SK-N-SH (cell line): ENCODE results near the gene CYB561D2. TPM values are rescaled to one million over a fixed set of nuclear protein-coding genes. Genes with fewer than 3 reads are reported as not detected.

Experiments
- CTCF ChIA-PET: fragments of 300-600, 350-600 bp; formaldehyde crosslinking; extraction: SDS; loops from one replicate; lab custom pipeline; 2021; lab: Yijun Ruan, JAX
- POLR2A ChIA-PET: fragments of 350-600 bp; sonication (Branson Sonifier 250); formaldehyde crosslinking; extraction: SDS; loops from one replicate; lab custom pipeline; 2020; ENCODE audit warnings: antibody characterized with exemption, inconsistent platforms; lab: Yijun Ruan, JAX
- DNase-seq: peaks from one replicate; pipeline ENCODE4 v3.0.0; 2012
- H2AFZ ChIP-seq: fragments of 200-600 bp; sonication (generic); 2 replicates; pipeline ENCODE4 v1.8.1; 2016; ENCODE audit warnings: antibody characterized with exemption, mild to moderate bottlenecking, low read depth
- H3F3A ChIP-seq: fragments of 200-600 bp; sonication (generic); replicated peaks from 2 replicates; pipeline ENCODE3; 2016; ENCODE audit warnings: antibody characterized with exemption, mild to moderate bottlenecking; ENCODE audit not compliant: insufficient read depth
- H3K27ac ChIP-seq, 2 experiments: fragments of 200-500 bp in 1 of 2; fragments of 200-600 bp in 1 of 2; sonication (Bioruptor generic) in 1 of 2; sonication (generic), shearing (Covaris generic) in 1 of 2; 2 replicates each; pipeline versions ENCODE4 v1.5.1 to v1.6.1; 2014 to 2016; ENCODE audit warnings: low read depth in 2 of 2, inconsistent platforms in 1 of 2, low read length in 1 of 2, mild to moderate bottlenecking in 1 of 2, mixed read lengths in 1 of 2
- H3K27me3 ChIP-seq: fragments of 200-600 bp; sonication (generic), shearing (Covaris generic); 2 replicates; pipeline ENCODE4 v1.6.1; 2016; ENCODE audit warnings: mixed run types; ENCODE audit not compliant: insufficient read depth
- H3K36me3 ChIP-seq, 2 experiments: fragments of 200-500 bp in 1 of 2; fragments of 200-600 bp in 1 of 2; sonication (Bioruptor generic) in 1 of 2; sonication (generic) in 1 of 2; replicated peaks in 1 of 2; 2 replicates each; pipeline versions ENCODE3 to v1.5.1; 2014 to 2016; ENCODE audit warnings: low read length in 1 of 2, mild to moderate bottlenecking in 1 of 2; ENCODE audit not compliant: insufficient read depth in 2 of 2, control insufficient read depth in 1 of 2
- H3K4me1 ChIP-seq, 2 experiments: fragments of 200-500 bp in 1 of 2; fragments of 200-600 bp in 1 of 2; sonication (Bioruptor generic) in 1 of 2; sonication (generic), shearing (Covaris generic) in 1 of 2; 2 replicates each; pipeline versions ENCODE4 v1.5.1 to v1.6.1; 2014 to 2016; ENCODE audit warnings: low read depth in 1 of 2, low read length in 1 of 2, mixed run types in 1 of 2; ENCODE audit not compliant: insufficient read depth in 2 of 2, control insufficient read depth in 1 of 2
- H3K4me2 ChIP-seq: fragments of 200-600 bp; sonication (generic), shearing (Covaris generic); 2 replicates; pipeline ENCODE4 v1.6.1; 2017; ENCODE audit warnings: mixed run types
- H3K4me3 ChIP-seq, 2 experiments: fragments of 200-500 bp in 1 of 2; fragments of 200-600 bp in 1 of 2; sonication (Bioruptor generic) in 1 of 2; sonication (generic), shearing (Covaris generic) in 1 of 2; 2 replicates each; pipeline versions ENCODE4 v1.5.1 to v1.8.1; 2014 to 2016; ENCODE audit warnings: low read depth in 2 of 2, inconsistent platforms in 1 of 2, low read length in 1 of 2, mild to moderate bottlenecking in 1 of 2, mixed read lengths in 1 of 2, moderate library complexity in 1 of 2
- H3K79me2 ChIP-seq: fragments of 200-600 bp; sonication (generic); 2 replicates; pipeline ENCODE4 v1.8.1; 2017; ENCODE audit warnings: mild to moderate bottlenecking; ENCODE audit not compliant: insufficient read depth
- H3K9ac ChIP-seq: fragments of 200-600 bp; sonication (generic); 2 replicates; pipeline ENCODE4 v1.6.1; 2017; ENCODE audit warnings: mixed run types
- H3K9me2 ChIP-seq: fragments of 200-600 bp; sonication (generic); 2 replicates; pipeline ENCODE4 v1.6.1; 2017; ENCODE audit warnings: mixed run types
- H3K9me3 ChIP-seq: fragments of 200-600 bp; sonication (generic); 2 replicates; pipeline ENCODE4 v1.6.1; 2017; ENCODE audit warnings: mixed run types, mild to moderate bottlenecking, moderate library complexity
- H4K20me1 ChIP-seq: fragments of 200-600 bp; sonication (generic); 2 replicates; pipeline ENCODE4 v1.6.1; 2017; ENCODE audit warnings: mild to moderate bottlenecking, mixed run types; ENCODE audit not compliant: insufficient read depth
- FOXM1 ChIP-seq: IDR thresholded peaks from 2 replicates; pipeline ENCODE4 v1.4.0; 2012; ENCODE audit warnings: low read depth, mild to moderate bottlenecking
- GABPA ChIP-seq: IDR thresholded peaks from 2 replicates; pipeline ENCODE4 v1.4.0; 2012; ENCODE audit warnings: low read depth, mild to moderate bottlenecking
- JUND ChIP-seq: IDR thresholded peaks from 2 replicates; pipeline ENCODE4 v1.4.0; 2012
- MEF2A ChIP-seq: IDR thresholded peaks from 2 replicates; pipeline ENCODE4 v1.4.0; 2012; ENCODE audit warnings: low read depth, borderline replicate concordance
- MXI1 ChIP-seq: IDR thresholded peaks from 2 replicates; pipeline ENCODE4 v1.6.1; 2012; ENCODE audit warnings: mild to moderate bottlenecking, low read depth, low read length, improper control_type of control experiment
- RCOR1 ChIP-seq: fragments of 150-350 bp; IDR thresholded peaks from 2 replicates; pipeline ENCODE4 v1.6.1; 2017; ENCODE audit warnings: antibody characterized with exemption, low read length
- REST ChIP-seq: IDR thresholded peaks from 2 replicates; pipeline ENCODE4 v1.6.1; 2012; ENCODE audit warnings: mild to moderate bottlenecking, low read depth, low read length, moderate library complexity
- RXRA ChIP-seq: IDR thresholded peaks from 2 replicates; pipeline ENCODE4 v1.4.0; 2012; ENCODE audit warnings: low read depth, mild to moderate bottlenecking, borderline replicate concordance
- SIN3A ChIP-seq: IDR thresholded peaks from 2 replicates; pipeline ENCODE4 v1.6.1; 2012; ENCODE audit warnings: low read depth, mild to moderate bottlenecking, low read length, moderate library complexity, borderline replicate concordance
- USF2 ChIP-seq: fragments of 150-350 bp; IDR thresholded peaks from 2 replicates; pipeline ENCODE4 v1.6.1; 2017; ENCODE audit warnings: antibody characterized with exemption, low read length, low read depth, borderline replicate concordance
- WGBS: methylation state at CpG from one replicate; pipeline ENCODE4 v1.1.6; 2017; ENCODE audit warnings: low lambda C conversion rate; 5-methylcytosine and 5-hydroxymethylcytosine counted together
- polyA plus RNA-seq, 3 experiments: library from polyadenylated mRNA; depleted of rRNA; stranded (reverse); fragments of >200 nt; gene quantifications; 2 replicates each; pipeline ENCODE4 v1.2.3, GENCODE V29; 2012

The CYB561D2 gene
- polyA plus RNA-seq, 1 of the 3 experiments (the other 2 are of a cell fraction) = 40.7 TPM

GRCh38 chr3:50341537-50341936 lies 9.1 kb upstream of the CYB561D2 start (continued):
- no peak for TF ChIP-seq MEF2A
- TF ChIP-seq USF2 = no peak

GRCh38 chr3:50341996-50342650 lies 8.5 kb upstream of the CYB561D2 start:
- no peak overlapping the region for H3K4me3 ChIP-seq
- ChIA-PET POLR2A (no interaction called here), CTCF (interaction anchor here (1.3 to 4.7 kb wide), 4 partner anchors 8 to 219 kb away, joined by 3 to 26 read pairs (median 5); partner anchors contain the start of gene NPRL2)
- no peaks in the 10 kb centered on the region for H3K9me2 ChIP-seq
- H3K4me2 ChIP-seq = no peak overlapping the region
- H3K27me3 ChIP-seq = no peaks in the 10 kb centered on the region
- DNase-seq = no peak
- H3K9me3 ChIP-seq = no peaks in the 10 kb centered on the region
- 80% methylated on average over 6 of the region's 13 CpGs for WGBS
- no peak overlapping the region for H3K27ac ChIP-seq
- H3K79me2 ChIP-seq = peaks cover 9% of the 10 kb centered on the region; the same call in 1 of the 2 replicates
- H3K4me1 ChIP-seq = peaks cover 5 to 14% of the 10 kb centered on the region in 2 experiments; a peak in 2 of 4 replicates
- no peaks in the 10 kb centered on the region for H3F3A ChIP-seq
- H4K20me1 ChIP-seq = no peaks in the 10 kb centered on the region
- H3K9ac ChIP-seq = no peak overlapping the region
- H2AFZ ChIP-seq = no peak overlapping the region
- H3K36me3 ChIP-seq = no peaks in the 10 kb centered on the region
- TF ChIP-seq SIN3A (no peak), FOXM1 (no peak), REST (no peak), MEF2A (no peak), RXRA (no peak), JUND (no peak), RCOR1 (no peak), GABPA (no peak), MXI1 (no peak)
